GM12878 (cell line): Measurements from ENCODE around the gene RADX. TPM values are rescaled to one million over a fixed set of nuclear protein-coding genes. Genes with fewer than 3 reads are reported as not detected.

Experiments
- ATAC-seq: fragments of 200-7000 bp; cut with Tn5 transposase; 3 replicates; pipeline ENCODE4 v1.9.1; 2020; ENCODE audit warnings: mild to moderate bottlenecking, moderate library complexity
- BruUV-seq: library from RNA; stranded (reverse); fragments of 400-500 nt; replicated peaks from 2 replicates; lab custom pipeline; 2021; lab: Mats Ljungman, UMichigan
- CTCF ChIA-PET: fragments of 300-600 bp; sonication (Branson Sonifier 250); formaldehyde crosslinking; extraction: SDS; loops from one replicate; lab custom pipeline; 2021; ENCODE audit warnings: inconsistent platforms; lab: Yijun Ruan, JAX
- POLR2A ChIA-PET: fragments of 350-600 bp; formaldehyde crosslinking; extraction: SDS; loops from one replicate; lab custom pipeline; 2021; ENCODE audit warnings: inconsistent platforms; lab: Charles Lee
- RAD21 ChIA-PET: fragments of 300-600 bp; sonication (Branson Sonifier 250); formaldehyde crosslinking; loops from one replicate; lab custom pipeline; 2023; ENCODE audit warnings: antibody characterized with exemption; ENCODE audit not compliant: unreplicated experiment; lab: Charles Lee
- SMC1A ChIA-PET: fragments of 300-600 bp; sonication (Branson Sonifier 250); formaldehyde crosslinking; loops from one replicate; lab custom pipeline; 2023; ENCODE audit not compliant: unreplicated experiment, uncharacterized antibody; lab: Charles Lee
- DNase-seq: peaks from one replicate; pipeline ENCODE4 v3.0.0-alpha.2; 2011; ENCODE audit warnings: low read depth, low spot score
- FAIRE-seq: peaks from 3 replicates; lab custom pipeline; 2011; peaks lifted over from hg19 to GRCh38; lab: Jason Lieb, UNC
- H2AFZ ChIP-seq: 2 replicates; pipeline ENCODE4 v1.6.0; 2011; ENCODE audit warnings: low read depth, low read length, control low read depth; ENCODE audit not compliant: control insufficient read depth
- H3K27ac ChIP-seq: 2 replicates; pipeline ENCODE4 v1.5.1; 2011; ENCODE audit warnings: control low read depth; ENCODE audit not compliant: control insufficient read depth, insufficient read depth
- H3K27me3 ChIP-seq, 2 experiments: replicated peaks in 1 of 2; 2 replicates each; pipeline versions ENCODE4 v1.6.0 to v1.6.1; 2011; ENCODE audit warnings: low read length in 1 of 2; ENCODE audit not compliant: control insufficient read depth in 2 of 2, insufficient read depth in 2 of 2
- H3K36me3 ChIP-seq, 2 experiments: 2 replicates each; pipeline ENCODE4 v1.5.1; 2011; ENCODE audit warnings: low read length in 1 of 2; ENCODE audit not compliant: control insufficient read depth in 2 of 2, insufficient read depth in 2 of 2
- H3K4me1 ChIP-seq: 2 replicates; pipeline ENCODE4 v1.6.1; 2011; ENCODE audit warnings: mild to moderate bottlenecking, low read length, moderate library complexity, mixed read lengths; ENCODE audit not compliant: control insufficient read depth, insufficient read depth
- H3K4me2 ChIP-seq: 2 replicates; pipeline ENCODE4 v1.6.0; 2011; ENCODE audit warnings: control low read depth; ENCODE audit not compliant: control insufficient read depth, insufficient read depth
- H3K4me3 ChIP-seq: fragments of 200-600 bp; sonication (generic); 2 replicates; pipeline ENCODE4 v1.5.1; 2016
- H3K79me2 ChIP-seq: 2 replicates; pipeline ENCODE4 v1.6.0; 2011; ENCODE audit warnings: low read length; ENCODE audit not compliant: control insufficient read depth, insufficient read depth
- H3K9ac ChIP-seq: 2 replicates; pipeline ENCODE4 v1.8.0; 2011; ENCODE audit warnings: low read length, control low read depth, mixed read lengths; ENCODE audit not compliant: control insufficient read depth, insufficient read depth
- H3K9me3 ChIP-seq: replicated peaks from 3 replicates; pipeline ENCODE4 v1.5.1; 2011; ENCODE audit warnings: mild to moderate bottlenecking, low read length; ENCODE audit not compliant: control insufficient read depth, insufficient read depth
- H4K20me1 ChIP-seq: 2 replicates; pipeline ENCODE4 v1.6.0; 2011; ENCODE audit not compliant: control insufficient read depth, insufficient read depth
- CEBPZ ChIP-seq: fragments of 150-350 bp; IDR thresholded peaks from 2 replicates; pipeline ENCODE4 v1.6.1; 2016; ENCODE audit warnings: low read depth, low read length
- E2F4 ChIP-seq: IDR thresholded peaks from 2 replicates; pipeline ENCODE4 v1.6.1; 2012; ENCODE audit warnings: low read depth, low read length, improper control_type of control experiment
- KLF5 ChIP-seq: fragments of 450-650 bp; IDR thresholded peaks from 2 replicates; pipeline ENCODE4 v1.6.1; 2014; ENCODE audit warnings: mild to moderate bottlenecking; ENCODE audit not compliant: partially characterized antibody
- NFXL1 ChIP-seq: fragments of 450-650 bp; IDR thresholded peaks from 2 replicates; pipeline ENCODE4 v1.6.1; 2017; ENCODE audit warnings: antibody characterized with exemption, mild to moderate bottlenecking, borderline replicate concordance
- ZNF592 ChIP-seq: fragments of 450-650 bp; IDR thresholded peaks from 2 replicates; pipeline ENCODE4 v1.6.1; 2017; ENCODE audit warnings: mild to moderate bottlenecking, moderate library complexity
- ZZZ3 ChIP-seq: IDR thresholded peaks from 2 replicates; pipeline ENCODE4 v1.6.1; 2011; ENCODE audit warnings: low read depth; ENCODE audit not compliant: control insufficient read depth, insufficient read length
- WGBS: methylation state at CpG from one replicate; pipeline ENCODE4 v1.1.6; 2016; ENCODE audit warnings: low lambda C conversion rate; ENCODE audit not compliant: insufficient replicate concordance, insufficient coverage; ENCODE audit errors: missing lambda C conversion rate; 5-methylcytosine and 5-hydroxymethylcytosine counted together
- in situ Hi-C: fragments of 300-500 bp; cut with MboI; formaldehyde crosslinking; loops from 9 replicates; pipeline ENCODE4 v1.14.3; 2018; ENCODE audit warnings: mixed read lengths
- intact Hi-C: fragments of 100-400 bp; cut with micrococcal nuclease; formaldehyde crosslinking; loops from one replicate; pipeline ENCODE4 v1.14.2; 2022; ENCODE audit not compliant: unreplicated experiment
- polyA plus RNA-seq, 11 experiments: library from polyadenylated mRNA; depleted of rRNA in 4 of 11; unstranded in 6 of 11; stranded (reverse) in 5 of 11; fragments of >200 nt; fragmentation: Nextera tagmentation in 4 of 11; fragmentation: Illumina TruSeq in 1 of 11; extraction: Ambion mirVana in 4 of 11; extraction: Trizol in 1 of 11; gene quantifications; 1 replicate in 1 of 11; 2 replicates in 10 of 11; pipeline versions ENCODE4 v1.2.1 to v1.2.3, GENCODE V29; 2011 to 2016; ENCODE audit warnings: inconsistent platforms in 2 of 11, missing spikeins in 2 of 11, low read depth in 1 of 11
- total RNA-seq, 4 experiments: library from RNA; depleted of rRNA in 3 of 4; stranded (reverse); fragments of >200 nt in 3 of 4; fragmentation: Illumina TruSeq in 1 of 4; extraction: Trizol in 1 of 4; gene quantifications; 2 replicates each; pipeline versions ENCODE4 v1.2.1 to v1.2.3, GENCODE V29; 2013 to 2021
- TF ChIP-seq, protein P1 (sequence below): fragments of 450-650 bp; formaldehyde crosslinking; IDR thresholded peaks from 2 replicates; pipeline ENCODE4 v1.5.0; 2022; ENCODE audit warnings: mild to moderate bottlenecking, missing genetic modification characterization
- TF ChIP-seq, protein P2 (sequence below): IDR thresholded peaks from 2 replicates; pipeline ENCODE4 v1.6.1; 2011; ENCODE audit warnings: borderline replicate concordance, low read depth, mild to moderate bottlenecking, moderate library complexity, mixed read lengths, low read length; ENCODE audit not compliant: insufficient read depth; ENCODE audit errors: extremely low read length

RADX gene
- total and polyA plus RNA-seq, 10 of the 15 experiments (the other 5 are each of a cell fraction or from before 2014, with no cell fraction given): 4.3 to 24.2 (median 12.4) TPM

DNA sequence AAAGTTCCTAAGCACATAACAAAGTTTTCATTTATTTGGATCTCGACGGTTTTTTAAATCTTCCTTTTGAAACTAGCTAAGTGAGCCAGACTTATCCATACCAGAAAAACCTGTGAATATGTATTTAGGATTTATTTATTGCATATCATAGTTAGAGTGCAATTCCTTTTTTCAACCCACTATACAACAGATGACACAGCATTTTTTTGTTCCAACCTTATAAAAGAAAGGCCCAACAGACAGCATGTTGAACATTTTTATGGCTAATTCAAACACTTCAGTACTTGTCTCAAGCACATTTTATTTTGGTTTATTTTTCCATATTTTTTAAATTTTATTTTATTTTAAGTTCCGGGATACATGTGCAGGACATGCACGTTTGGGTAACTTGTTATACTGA, 99.6 kb downstream of the RADX start (continued):
- TF ChIP-seq, protein P1, sequence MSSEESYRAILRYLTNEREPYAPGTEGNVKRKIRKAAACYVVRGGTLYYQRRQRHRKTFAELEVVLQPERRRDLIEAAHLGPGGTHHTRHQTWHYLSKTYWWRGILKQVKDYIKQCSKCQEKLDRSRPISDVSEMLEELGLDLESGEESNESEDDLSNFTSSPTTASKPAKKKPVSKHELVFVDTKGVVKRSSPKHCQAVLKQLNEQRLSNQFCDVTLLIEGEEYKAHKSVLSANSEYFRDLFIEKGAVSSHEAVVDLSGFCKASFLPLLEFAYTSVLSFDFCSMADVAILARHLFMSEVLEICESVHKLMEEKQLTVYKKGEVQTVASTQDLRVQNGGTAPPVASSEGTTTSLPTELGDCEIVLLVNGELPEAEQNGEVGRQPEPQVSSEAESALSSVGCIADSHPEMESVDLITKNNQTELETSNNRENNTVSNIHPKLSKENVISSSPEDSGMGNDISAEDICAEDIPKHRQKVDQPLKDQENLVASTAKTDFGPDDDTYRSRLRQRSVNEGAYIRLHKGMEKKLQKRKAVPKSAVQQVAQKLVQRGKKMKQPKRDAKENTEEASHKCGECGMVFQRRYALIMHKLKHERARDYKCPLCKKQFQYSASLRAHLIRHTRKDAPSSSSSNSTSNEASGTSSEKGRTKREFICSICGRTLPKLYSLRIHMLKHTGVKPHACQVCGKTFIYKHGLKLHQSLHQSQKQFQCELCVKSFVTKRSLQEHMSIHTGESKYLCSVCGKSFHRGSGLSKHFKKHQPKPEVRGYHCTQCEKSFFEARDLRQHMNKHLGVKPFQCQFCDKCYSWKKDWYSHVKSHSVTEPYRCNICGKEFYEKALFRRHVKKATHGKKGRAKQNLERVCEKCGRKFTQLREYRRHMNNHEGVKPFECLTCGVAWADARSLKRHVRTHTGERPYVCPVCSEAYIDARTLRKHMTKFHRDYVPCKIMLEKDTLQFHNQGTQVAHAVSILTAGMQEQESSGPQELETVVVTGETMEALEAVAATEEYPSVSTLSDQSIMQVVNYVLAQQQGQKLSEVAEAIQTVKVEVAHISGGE (CRISPR knock-in tag): no peak
- TF ChIP-seq ZNF592: no peak
- TF ChIP-seq, all 136 proteins: peak for 0

- Histone ChIP-seq H3K27me3 (no peaks in the 10 kb centered on the region), H3K4me3 (no peak overlapping the region), H3K9me3 (no peaks in the 10 kb centered on the region), H2AFZ (no peak overlapping the region), H3K9ac (no peak overlapping the region), H3K4me1 (no peaks in the 10 kb centered on the region), H4K20me1 (no peaks in the 10 kb centered on the region), H3K36me3 (no peaks in the 10 kb centered on the region), H3K4me2 (no peak overlapping the region), H3K79me2 (no peaks in the 10 kb centered on the region), H3K27ac (no peak overlapping the region)
- FAIRE-seq (no peak), ATAC-seq (no peak), DNase-seq (no peak)
- intact Hi-C loops: no loop called here
- no TSS peak for BruUV-seq
- CTCF ChIA-PET: no interaction called here
- 90% methylated on average over 1 of the region's 1 CpG for WGBS
- POLR2A ChIA-PET: no interaction called here
- RAD21 ChIA-PET: no interaction called here
- SMC1A ChIA-PET: no interaction called here
- in situ Hi-C loops: no loop called here
- TF ChIP-seq CEBPZ: no peak
- TF ChIP-seq, protein P2, sequence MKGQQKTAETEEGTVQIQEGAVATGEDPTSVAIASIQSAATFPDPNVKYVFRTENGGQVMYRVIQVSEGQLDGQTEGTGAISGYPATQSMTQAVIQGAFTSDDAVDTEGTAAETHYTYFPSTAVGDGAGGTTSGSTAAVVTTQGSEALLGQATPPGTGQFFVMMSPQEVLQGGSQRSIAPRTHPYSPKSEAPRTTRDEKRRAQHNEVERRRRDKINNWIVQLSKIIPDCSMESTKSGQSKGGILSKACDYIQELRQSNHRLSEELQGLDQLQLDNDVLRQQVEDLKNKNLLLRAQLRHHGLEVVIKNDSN: no peak
- no peak for TF ChIP-seq KLF5
- no peak for TF ChIP-seq E2F4
- TF ChIP-seq ZZZ3: no peak
- TF ChIP-seq NFXL1: no peak
These were observed 104.2 kb downstream of the RADX start for GRCh38 chrX:106716004-106716403.
